MM.1S (cell line): ENCODE results near the gene OLIG1.

Experiments
- DNase-seq: peaks from one replicate; pipeline ENCODE4 v3.0.0-alpha.2; 2015
- H2AFZ ChIP-seq: fragments of 300-600 bp; sonication (generic); 2 replicates; pipeline ENCODE4 v1.6.0; 2016; ENCODE audit warnings: antibody characterized with exemption, low read length
- H3F3A ChIP-seq: fragments of 300-600 bp; sonication (generic); 2 replicates; pipeline ENCODE4 v1.6.1; 2016; ENCODE audit warnings: mild to moderate bottlenecking, antibody characterized with exemption, low read length, moderate library complexity, mixed read lengths; ENCODE audit not compliant: insufficient read depth
- H3K27ac ChIP-seq: fragments of 300-600 bp; sonication (generic); 2 replicates; pipeline ENCODE4 v1.5.1; 2016; ENCODE audit warnings: mild to moderate bottlenecking, low read length
- H3K27me3 ChIP-seq: fragments of 300-600 bp; sonication (generic); replicated peaks from 2 replicates; pipeline ENCODE4 v1.6.0; 2016; ENCODE audit warnings: low read length; ENCODE audit not compliant: insufficient read depth
- H3K36me3 ChIP-seq: fragments of 300-600 bp; sonication (generic); replicated peaks from 2 replicates; pipeline ENCODE4 v1.6.1; 2016; ENCODE audit warnings: mild to moderate bottlenecking, low read length, mixed read lengths; ENCODE audit not compliant: insufficient read depth
- H3K4me1 ChIP-seq: fragments of 300-600 bp; sonication (generic); 2 replicates; pipeline ENCODE4 v1.6.1; 2016; ENCODE audit warnings: low read length, mixed read lengths
- H3K4me2 ChIP-seq: fragments of 300-600 bp; sonication (generic); 2 replicates; pipeline ENCODE4 v1.6.0; 2016; ENCODE audit warnings: low read depth, low read length
- H3K4me3 ChIP-seq: fragments of 300-600 bp; sonication (generic); 2 replicates; pipeline ENCODE4 v1.5.1; 2016; ENCODE audit warnings: low read length, mixed read lengths
- H3K79me2 ChIP-seq: fragments of 300-600 bp; sonication (generic); 2 replicates; pipeline ENCODE4 v1.6.1; 2016; ENCODE audit warnings: mixed run types, low read length, mixed read lengths
- H3K9ac ChIP-seq: fragments of 300-600 bp; sonication (generic); 2 replicates; pipeline ENCODE4 v1.6.1; 2016; ENCODE audit warnings: low read length, mixed read lengths
- H3K9me2 ChIP-seq: fragments of 300-600 bp; sonication (generic); replicated peaks from 2 replicates; pipeline ENCODE4 v1.6.1; 2016; ENCODE audit warnings: mild to moderate bottlenecking, low read length, mixed read lengths; ENCODE audit not compliant: insufficient read depth
- H3K9me3 ChIP-seq: fragments of 300-600 bp; sonication (generic); replicated peaks from 2 replicates; pipeline ENCODE4 v1.6.1; 2016; ENCODE audit warnings: mild to moderate bottlenecking, low read length, mixed read lengths; ENCODE audit not compliant: insufficient read depth
- H4K20me1 ChIP-seq: fragments of 300-600 bp; sonication (generic); 2 replicates; pipeline ENCODE4 v1.6.1; 2016; ENCODE audit warnings: mild to moderate bottlenecking, low read length, moderate library complexity, mixed read lengths; ENCODE audit not compliant: insufficient read depth
- EZH2 ChIP-seq: fragments of 300-600 bp; sonication (generic); optimal IDR thresholded peaks from 2 replicates; pipeline ENCODE3; 2017; ENCODE audit warnings: low read depth, mild to moderate bottlenecking, antibody characterized with exemption, low read length, mixed read lengths
- EZH2phosphoT487 ChIP-seq: fragments of 300-600 bp; sonication (generic); IDR thresholded peaks from 2 replicates; pipeline ENCODE4 v1.6.1; 2018; ENCODE audit warnings: antibody characterized with exemption, low read length
- TF ChIP-seq, protein P1 (sequence below): fragments of 300-600 bp; sonication (generic); IDR thresholded peaks from 2 replicates; pipeline ENCODE4 v1.5.1; 2016; ENCODE audit warnings: antibody characterized with exemption, low read length, mixed read lengths

OLIG1 gene

DNA sequence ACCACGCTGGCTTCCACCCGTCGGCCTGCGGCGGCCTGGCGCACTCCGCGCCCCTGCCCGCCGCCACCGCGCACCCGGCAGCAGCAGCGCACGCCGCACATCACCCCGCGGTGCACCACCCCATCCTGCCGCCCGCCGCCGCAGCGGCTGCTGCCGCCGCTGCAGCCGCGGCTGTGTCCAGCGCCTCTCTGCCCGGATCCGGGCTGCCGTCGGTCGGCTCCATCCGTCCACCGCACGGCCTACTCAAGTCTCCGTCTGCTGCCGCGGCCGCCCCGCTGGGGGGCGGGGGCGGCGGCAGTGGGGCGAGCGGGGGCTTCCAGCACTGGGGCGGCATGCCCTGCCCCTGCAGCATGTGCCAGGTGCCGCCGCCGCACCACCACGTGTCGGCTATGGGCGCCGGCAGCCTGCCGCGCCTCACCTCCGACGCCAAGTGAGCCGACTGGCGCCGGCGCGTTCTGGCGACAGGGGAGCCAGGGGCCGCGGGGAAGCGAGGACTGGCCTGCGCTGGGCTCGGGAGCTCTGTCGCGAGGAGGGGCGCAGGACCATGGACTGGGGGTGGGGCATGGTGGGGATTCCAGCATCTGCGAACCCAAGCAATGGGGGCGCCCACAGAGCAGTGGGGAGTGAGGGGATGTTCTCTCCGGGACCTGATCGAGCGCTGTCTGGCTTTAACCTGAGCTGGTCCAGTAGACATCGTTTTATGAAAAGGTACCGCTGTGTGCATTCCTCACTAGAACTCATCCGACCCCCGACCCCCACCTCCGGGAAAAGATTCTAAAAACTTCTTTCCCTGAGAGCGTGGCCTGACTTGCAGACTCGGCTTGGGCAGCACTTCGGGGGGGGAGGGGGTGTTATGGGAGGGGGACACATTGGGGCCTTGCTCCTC lies 42.3 kb upstream of the OLIG1 start:
- no peaks in the 10 kb centered on the region for H3K9me3 ChIP-seq
- no peak overlapping the region for H3K9ac ChIP-seq
- H3K27me3 ChIP-seq, result peaks cover 61% of the 10 kb centered on the region
- H4K20me1 ChIP-seq, result no peaks in the 10 kb centered on the region
- H3K9me2 ChIP-seq, result no peaks in the 10 kb centered on the region
- no peaks in the 10 kb centered on the region for H3K4me1 ChIP-seq
- DNase-seq, result no peak
- no peaks in the 10 kb centered on the region for H3K36me3 ChIP-seq
- TF ChIP-seq EZH2, result no peak
- TF ChIP-seq, protein P1, sequence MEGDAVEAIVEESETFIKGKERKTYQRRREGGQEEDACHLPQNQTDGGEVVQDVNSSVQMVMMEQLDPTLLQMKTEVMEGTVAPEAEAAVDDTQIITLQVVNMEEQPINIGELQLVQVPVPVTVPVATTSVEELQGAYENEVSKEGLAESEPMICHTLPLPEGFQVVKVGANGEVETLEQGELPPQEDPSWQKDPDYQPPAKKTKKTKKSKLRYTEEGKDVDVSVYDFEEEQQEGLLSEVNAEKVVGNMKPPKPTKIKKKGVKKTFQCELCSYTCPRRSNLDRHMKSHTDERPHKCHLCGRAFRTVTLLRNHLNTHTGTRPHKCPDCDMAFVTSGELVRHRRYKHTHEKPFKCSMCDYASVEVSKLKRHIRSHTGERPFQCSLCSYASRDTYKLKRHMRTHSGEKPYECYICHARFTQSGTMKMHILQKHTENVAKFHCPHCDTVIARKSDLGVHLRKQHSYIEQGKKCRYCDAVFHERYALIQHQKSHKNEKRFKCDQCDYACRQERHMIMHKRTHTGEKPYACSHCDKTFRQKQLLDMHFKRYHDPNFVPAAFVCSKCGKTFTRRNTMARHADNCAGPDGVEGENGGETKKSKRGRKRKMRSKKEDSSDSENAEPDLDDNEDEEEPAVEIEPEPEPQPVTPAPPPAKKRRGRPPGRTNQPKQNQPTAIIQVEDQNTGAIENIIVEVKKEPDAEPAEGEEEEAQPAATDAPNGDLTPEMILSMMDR, result no peak
- TF ChIP-seq EZH2phosphoT487, result no peak
- no peak overlapping the region for H3K4me3 ChIP-seq
- H3K79me2 ChIP-seq, result no peaks in the 10 kb centered on the region
- no peak overlapping the region for H3K4me2 ChIP-seq
- no peaks in the 10 kb centered on the region for H3F3A ChIP-seq
- H3K27ac ChIP-seq, result no peak overlapping the region
- no peak overlapping the region for H2AFZ ChIP-seq

DNA sequence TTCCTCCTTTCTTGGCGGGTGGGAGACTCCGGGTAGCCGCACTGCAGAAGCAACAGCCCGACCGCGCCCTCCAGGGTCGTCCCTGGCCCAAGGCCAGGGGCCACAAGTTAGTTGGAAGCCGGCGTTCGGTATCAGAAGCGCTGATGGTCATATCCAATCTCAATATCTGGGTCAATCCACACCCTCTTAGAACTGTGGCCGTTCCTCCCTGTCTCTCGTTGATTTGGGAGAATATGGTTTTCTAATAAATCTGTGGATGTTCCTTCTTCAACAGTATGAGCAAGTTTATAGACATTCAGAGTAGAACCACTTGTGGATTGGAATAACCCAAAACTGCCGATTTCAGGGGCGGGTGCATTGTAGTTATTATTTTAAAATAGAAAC lies 41.7 kb upstream of the OLIG1 start:
- no peaks in the 10 kb centered on the region for H4K20me1 ChIP-seq

DNA sequence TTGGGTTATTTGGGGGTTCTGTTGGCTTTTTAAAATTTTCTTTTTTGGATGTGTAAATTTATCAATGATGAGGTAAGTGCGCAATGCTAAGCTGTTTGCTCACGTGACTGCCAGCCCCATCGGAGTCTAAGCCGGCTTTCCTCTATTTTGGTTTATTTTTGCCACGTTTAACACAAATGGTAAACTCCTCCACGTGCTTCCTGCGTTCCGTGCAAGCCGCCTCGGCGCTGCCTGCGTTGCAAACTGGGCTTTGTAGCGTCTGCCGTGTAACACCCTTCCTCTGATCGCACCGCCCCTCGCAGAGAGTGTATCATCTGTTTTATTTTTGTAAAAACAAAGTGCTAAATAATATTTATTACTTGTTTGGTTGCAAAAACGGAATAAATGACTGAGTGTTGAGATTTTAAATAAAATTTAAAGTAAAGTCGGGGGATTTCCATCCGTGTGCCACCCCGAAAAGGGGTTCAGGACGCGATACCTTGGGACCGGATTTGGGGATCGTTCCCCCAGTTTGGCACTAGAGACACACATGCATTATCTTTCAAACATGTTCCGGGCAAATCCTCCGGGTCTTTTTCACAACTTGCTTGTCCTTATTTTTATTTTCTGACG lies 41.1 kb upstream of the OLIG1 start:
- Histone ChIP-seq H4K20me1 (no peaks in the 10 kb centered on the region), H3K9me3 (no peaks in the 10 kb centered on the region), H3K4me2 (peak overlapping the region; percentile 40; the same call in 1 of the 2 replicates), H2AFZ (peak overlapping the region; percentile 27; the same call in 1 of the 2 replicates), H3K27ac (no peak overlapping the region), H3K27me3 (peaks cover 49% of the 10 kb centered on the region), H3K36me3 (no peaks in the 10 kb centered on the region), H3K4me1 (no peaks in the 10 kb centered on the region), H3K9me2 (no peaks in the 10 kb centered on the region), H3K9ac (no peak overlapping the region), H3K4me3 (no peak overlapping the region; the same call in 1 of the 2 replicates), H3K79me2 (no peaks in the 10 kb centered on the region), H3F3A (no peaks in the 10 kb centered on the region)
- TF ChIP-seq EZH2phosphoT487, result no peak
- TF ChIP-seq, protein P1, result no peak
- no peak for TF ChIP-seq EZH2
- DNase-seq, result peak; percentile 35

More for the DNA sequence above, 41.7 kb upstream of the OLIG1 start:
- Histone ChIP-seq H3K9me3 (no peaks in the 10 kb centered on the region), H3K27ac (no peak overlapping the region), H3K4me2 (peak overlapping the region; percentile 40; the same call in 1 of the 2 replicates), H3K36me3 (no peaks in the 10 kb centered on the region), H2AFZ (no peak overlapping the region), H3K9ac (no peak overlapping the region), H3K27me3 (peaks cover 55% of the 10 kb centered on the region), H3F3A (no peaks in the 10 kb centered on the region), H3K9me2 (no peaks in the 10 kb centered on the region), H3K79me2 (no peaks in the 10 kb centered on the region), H3K4me1 (no peaks in the 10 kb centered on the region), H3K4me3 (no peak overlapping the region)
- no peak for TF ChIP-seq EZH2
- TF ChIP-seq, protein P1, result no peak
- no peak for TF ChIP-seq EZH2phosphoT487
- DNase-seq, result no peak
